GM12864 (cell line): ENCODE measurements around the gene MTIF3.
"Not testable (repeated sequence)": the region's sequence is repeated elsewhere in the genome, so short reads cannot be mapped to it uniquely, and the experiment has no call there.

Experiments used
- DNase-seq: peaks from one replicate; pipeline ENCODE4 v3.0.0-alpha.2; 2011; ENCODE audit warnings: low read depth
- H3K4me3 ChIP-seq: 2 replicates; pipeline ENCODE4 v1.5.1; 2011; ENCODE audit warnings: mild to moderate bottlenecking, low read depth, low read length, control low read depth
- CTCF ChIP-seq: IDR thresholded peaks from 2 replicates; pipeline ENCODE4 v1.5.1; 2011; ENCODE audit warnings: low read depth, mild to moderate bottlenecking, moderate library complexity, low read length, control low read depth, inconsistent platforms; ENCODE audit errors: missing control alignments

Gene MTIF3

GRCh38 chr13:27405546-27406134 is 44.7 kb downstream of the MTIF3 start:
- no peak overlapping the region for H3K4me3 ChIP-seq
- no peak for DNase-seq
- no peak for TF ChIP-seq CTCF

GRCh38 chr13:27404680-27405079 is 45.7 kb downstream of the MTIF3 start:
- no peak for TF ChIP-seq CTCF
- DNase-seq, result no peak
- no peak overlapping the region for H3K4me3 ChIP-seq

GRCh38 chr13:27403727-27404385 is 46.5 kb downstream of the MTIF3 start:
- DNase-seq, result no peak
- no peak for TF ChIP-seq CTCF
- no peak overlapping the region for H3K4me3 ChIP-seq

GRCh38 chr13:27403203-27403678 is 47.1 kb downstream of the MTIF3 start:
- TF ChIP-seq CTCF, result no peak
- no peak overlapping the region for H3K4me3 ChIP-seq
- DNase-seq, result no peak

- H3K4me3 ChIP-seq, result no peak overlapping the region
- no peak for TF ChIP-seq CTCF
- no peak for DNase-seq
These were observed 49.2 kb downstream of the MTIF3 start for GRCh38 chr13:27401210-27401609.

GRCh38 chr13:27400405-27400804 is 50.0 kb downstream of the MTIF3 start:
- not testable (repeated sequence) for DNase-seq, H3K4me3 ChIP-seq

GRCh38 chr13:27398360-27398759 is 52.0 kb downstream of the MTIF3 start:
- DNase-seq, result no peak
- no peak overlapping the region for H3K4me3 ChIP-seq
- TF ChIP-seq CTCF, result no peak
